ENCODE results near the gene SEPTIN14.
"Not testable (repeated sequence)": the region's sequence is repeated elsewhere in the genome, so short reads cannot be mapped to it uniquely, and the experiment has no call there.

The SEPTIN14 gene

GRCh38 chr7:55871932-55872485 lies 9.5 kb upstream of the SEPTIN14 start:
- H3K36me3 ChIP-seq (ENCODE audit: control insufficient read depth, low read length), result no peaks in the 10 kb centered on the region
- H3K4me1 ChIP-seq (ENCODE audit: control insufficient read depth, low read length), result no peaks in the 10 kb centered on the region
- H3K27me3 ChIP-seq (ENCODE audit: control insufficient read depth, low read length), result no peaks in the 10 kb centered on the region
- no peaks in the 10 kb centered on the region for H4K20me1 ChIP-seq (ENCODE audit: control insufficient read depth, insufficient read depth, low read depth, low read length)
- no peaks in the 10 kb centered on the region for H3K9me2 ChIP-seq (replicated peaks; ENCODE audit: control insufficient read depth, low read length)
- H3F3A ChIP-seq (ENCODE audit: control insufficient read depth, insufficient read depth), result no peaks in the 10 kb centered on the region
- no peak overlapping the region for H3K4me2 ChIP-seq (ENCODE audit: low read length)
- H3K4me3 ChIP-seq (ENCODE audit: low read length), result no peak overlapping the region
- TF ChIP-seq, protein P1, sequence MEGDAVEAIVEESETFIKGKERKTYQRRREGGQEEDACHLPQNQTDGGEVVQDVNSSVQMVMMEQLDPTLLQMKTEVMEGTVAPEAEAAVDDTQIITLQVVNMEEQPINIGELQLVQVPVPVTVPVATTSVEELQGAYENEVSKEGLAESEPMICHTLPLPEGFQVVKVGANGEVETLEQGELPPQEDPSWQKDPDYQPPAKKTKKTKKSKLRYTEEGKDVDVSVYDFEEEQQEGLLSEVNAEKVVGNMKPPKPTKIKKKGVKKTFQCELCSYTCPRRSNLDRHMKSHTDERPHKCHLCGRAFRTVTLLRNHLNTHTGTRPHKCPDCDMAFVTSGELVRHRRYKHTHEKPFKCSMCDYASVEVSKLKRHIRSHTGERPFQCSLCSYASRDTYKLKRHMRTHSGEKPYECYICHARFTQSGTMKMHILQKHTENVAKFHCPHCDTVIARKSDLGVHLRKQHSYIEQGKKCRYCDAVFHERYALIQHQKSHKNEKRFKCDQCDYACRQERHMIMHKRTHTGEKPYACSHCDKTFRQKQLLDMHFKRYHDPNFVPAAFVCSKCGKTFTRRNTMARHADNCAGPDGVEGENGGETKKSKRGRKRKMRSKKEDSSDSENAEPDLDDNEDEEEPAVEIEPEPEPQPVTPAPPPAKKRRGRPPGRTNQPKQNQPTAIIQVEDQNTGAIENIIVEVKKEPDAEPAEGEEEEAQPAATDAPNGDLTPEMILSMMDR (IDR thresholded peaks at IDR 0.05; ENCODE audit: low read depth, low read length, poor library complexity, severe bottlenecking), result no peak
- no peak for TF ChIP-seq EZH2phosphoT487 (IDR thresholded peaks at IDR 0.05; ENCODE audit: borderline replicate concordance, low read length)
- no peak overlapping the region for H3K27ac ChIP-seq (ENCODE audit: low read depth, low read length)
- no peaks in the 10 kb centered on the region for H3K9me3 ChIP-seq (ENCODE audit: control insufficient read depth, insufficient read depth, low read length)
- H3K79me2 ChIP-seq (ENCODE audit: control insufficient read depth, low read length), result no peaks in the 10 kb centered on the region

DNA sequence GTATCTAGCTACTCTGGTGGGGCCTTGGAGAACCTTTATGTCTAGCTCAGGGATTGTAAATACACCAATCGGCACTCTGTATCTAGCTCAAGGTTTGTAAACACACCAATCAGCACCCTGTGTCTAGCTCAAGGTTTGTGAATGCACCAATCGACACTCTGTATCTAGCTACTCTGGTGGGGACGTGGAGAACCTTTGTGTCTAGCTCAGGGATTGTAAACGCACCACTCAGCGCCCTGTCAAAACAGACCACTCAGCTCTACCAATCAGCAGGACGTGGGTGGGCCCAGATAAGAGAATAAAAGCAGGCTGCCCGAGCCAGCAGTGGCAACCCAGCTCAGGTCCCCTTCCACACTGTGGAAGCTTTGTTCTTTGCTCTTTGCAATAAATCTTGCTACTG lies 6.4 kb upstream of the SEPTIN14 start:
- not testable (repeated sequence) for H3K27me3 ChIP-seq (ENCODE audit: control insufficient read depth, low read length); H3K9me3 ChIP-seq (ENCODE audit: control insufficient read depth, insufficient read depth, low read length); H3F3A ChIP-seq (ENCODE audit: control insufficient read depth, insufficient read depth); H3K79me2 ChIP-seq (ENCODE audit: control insufficient read depth, low read length); H3K9me2 ChIP-seq (replicated peaks; ENCODE audit: control insufficient read depth, low read length); H3K36me3 ChIP-seq (ENCODE audit: control insufficient read depth, low read length); H4K20me1 ChIP-seq (ENCODE audit: control insufficient read depth, insufficient read depth, low read depth, low read length); H3K4me2 ChIP-seq (ENCODE audit: low read length); H3K4me1 ChIP-seq (ENCODE audit: control insufficient read depth, low read length); H3K4me3 ChIP-seq (ENCODE audit: low read length); H3K27ac ChIP-seq (ENCODE audit: low read depth, low read length)

DNA sequence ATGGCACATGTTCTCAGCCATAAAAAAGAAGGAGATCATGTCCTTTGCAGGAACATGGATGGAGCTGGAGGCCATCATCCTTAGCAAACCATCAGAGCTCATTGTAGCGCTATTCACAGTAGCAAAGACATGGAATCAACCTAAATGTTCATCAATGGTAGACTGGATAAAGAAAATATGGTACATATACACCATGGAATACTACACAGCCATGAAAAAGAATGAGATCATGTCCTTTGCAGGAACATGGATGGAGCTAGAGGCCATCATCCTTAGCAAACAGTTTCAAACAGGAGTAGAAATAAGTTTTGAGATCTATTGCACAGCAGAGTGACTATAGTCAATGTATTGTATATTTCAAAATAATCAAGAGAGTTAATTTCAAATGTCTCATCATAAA lies 17.4 kb downstream of the SEPTIN14 start:
- not testable (repeated sequence) for H3K4me3 ChIP-seq (ENCODE audit: low read length); H3K9me3 ChIP-seq (ENCODE audit: control insufficient read depth, insufficient read depth, low read length); H3K9me2 ChIP-seq (replicated peaks; ENCODE audit: control insufficient read depth, low read length); H3K4me1 ChIP-seq (ENCODE audit: control insufficient read depth, low read length); H3K4me2 ChIP-seq (ENCODE audit: low read length); H3K27me3 ChIP-seq (ENCODE audit: control insufficient read depth, low read length); H3K36me3 ChIP-seq (ENCODE audit: control insufficient read depth, low read length); H3K79me2 ChIP-seq (ENCODE audit: control insufficient read depth, low read length); H3F3A ChIP-seq (ENCODE audit: control insufficient read depth, insufficient read depth); H4K20me1 ChIP-seq (ENCODE audit: control insufficient read depth, insufficient read depth, low read depth, low read length); H3K27ac ChIP-seq (ENCODE audit: low read depth, low read length)

GRCh38 chr7:55838595-55838994 lies 24.0 kb downstream of the SEPTIN14 start:
- H4K20me1 ChIP-seq (ENCODE audit: control insufficient read depth, insufficient read depth, low read depth, low read length), result no peaks in the 10 kb centered on the region
- H3K4me3 ChIP-seq (ENCODE audit: low read length), result no peak overlapping the region
- H3K4me2 ChIP-seq (ENCODE audit: low read length), result no peak overlapping the region
- no peaks in the 10 kb centered on the region for H3K79me2 ChIP-seq (ENCODE audit: control insufficient read depth, low read length)
- no peaks in the 10 kb centered on the region for H3K36me3 ChIP-seq (ENCODE audit: control insufficient read depth, low read length)
- H3F3A ChIP-seq (ENCODE audit: control insufficient read depth, insufficient read depth), result no peaks in the 10 kb centered on the region
- TF ChIP-seq, protein P1 (IDR thresholded peaks at IDR 0.05; ENCODE audit: low read depth, low read length, poor library complexity, severe bottlenecking), result no peak
- TF ChIP-seq EZH2phosphoT487 (IDR thresholded peaks at IDR 0.05; ENCODE audit: borderline replicate concordance, low read length), result no peak
- H3K9me2 ChIP-seq (replicated peaks; ENCODE audit: control insufficient read depth, low read length), result no peaks in the 10 kb centered on the region
- H3K9me3 ChIP-seq (ENCODE audit: control insufficient read depth, insufficient read depth, low read length), result no peaks in the 10 kb centered on the region
- no peaks in the 10 kb centered on the region for H3K4me1 ChIP-seq (ENCODE audit: control insufficient read depth, low read length)
- H3K27me3 ChIP-seq (ENCODE audit: control insufficient read depth, low read length), result no peaks in the 10 kb centered on the region
- H3K27ac ChIP-seq (ENCODE audit: low read depth, low read length), result no peak overlapping the region

Measured in DOHH2 (cell line).